GM10266 (cell line): Measurements from ENCODE around the gene DCPS.
"Not testable (repeated sequence)": the region's sequence is repeated elsewhere in the genome, so short reads cannot be mapped to it uniquely, and the experiment has no call there.

Experiments used
- DNase-seq: peaks from one replicate; pipeline ENCODE4 v3.0.0; 2012; ENCODE audit errors: extremely low spot score
- TF ChIP-seq, protein P1 (sequence below): IDR thresholded peaks from 2 replicates; pipeline ENCODE4 v1.5.1; 2012; ENCODE audit warnings: mild to moderate bottlenecking, low read depth; ENCODE audit not compliant: control insufficient read depth, insufficient read depth; ENCODE audit errors: missing control alignments

The DCPS gene, protein sequence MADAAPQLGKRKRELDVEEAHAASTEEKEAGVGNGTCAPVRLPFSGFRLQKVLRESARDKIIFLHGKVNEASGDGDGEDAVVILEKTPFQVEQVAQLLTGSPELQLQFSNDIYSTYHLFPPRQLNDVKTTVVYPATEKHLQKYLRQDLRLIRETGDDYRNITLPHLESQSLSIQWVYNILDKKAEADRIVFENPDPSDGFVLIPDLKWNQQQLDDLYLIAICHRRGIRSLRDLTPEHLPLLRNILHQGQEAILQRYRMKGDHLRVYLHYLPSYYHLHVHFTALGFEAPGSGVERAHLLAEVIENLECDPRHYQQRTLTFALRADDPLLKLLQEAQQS

DNA sequence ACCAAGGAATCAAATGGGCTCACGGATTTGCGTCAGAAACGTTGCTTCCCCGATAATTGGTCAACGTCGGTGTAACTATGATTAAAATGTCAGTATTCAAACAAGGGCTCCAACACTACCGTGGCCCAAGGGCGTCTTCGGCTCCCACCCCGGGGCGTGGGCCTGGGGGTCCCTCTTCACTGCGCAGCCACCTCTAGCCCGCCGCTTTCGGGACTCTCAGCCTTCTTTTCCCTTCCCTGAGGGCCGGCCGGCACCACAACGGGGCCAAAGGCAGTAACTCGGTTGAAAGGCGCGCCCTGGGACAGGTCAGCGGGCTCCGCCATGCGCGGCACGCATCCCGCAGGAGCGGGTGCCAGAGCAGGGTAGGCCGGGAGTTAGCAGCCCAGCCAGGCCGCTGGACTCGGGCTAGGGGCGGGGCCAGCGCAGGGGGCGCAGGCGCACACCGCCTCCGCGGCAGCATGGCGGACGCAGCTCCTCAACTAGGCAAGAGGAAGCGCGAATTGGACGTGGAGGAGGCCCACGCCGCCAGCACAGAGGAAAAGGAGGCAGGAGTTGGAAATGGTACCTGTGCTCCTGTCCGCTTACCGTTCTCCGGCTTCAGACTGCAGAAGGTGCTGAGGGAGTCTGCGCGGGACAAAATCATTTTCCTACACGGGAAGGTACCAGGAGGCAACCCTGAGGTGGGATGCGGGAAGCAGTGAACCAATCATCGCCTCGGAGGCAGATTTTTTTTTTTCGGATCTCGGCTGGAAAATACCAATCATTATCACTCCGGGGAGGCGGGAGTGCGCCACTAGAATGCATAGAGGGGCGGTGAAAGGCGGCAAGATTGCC is at the start of gene DCPS:
TSS of gene DCPS (plus strand) at position 438 of the 834 bp plus-strand sequence. CDS start at position 459, 21 bp downstream.
- TF ChIP-seq, protein P1, sequence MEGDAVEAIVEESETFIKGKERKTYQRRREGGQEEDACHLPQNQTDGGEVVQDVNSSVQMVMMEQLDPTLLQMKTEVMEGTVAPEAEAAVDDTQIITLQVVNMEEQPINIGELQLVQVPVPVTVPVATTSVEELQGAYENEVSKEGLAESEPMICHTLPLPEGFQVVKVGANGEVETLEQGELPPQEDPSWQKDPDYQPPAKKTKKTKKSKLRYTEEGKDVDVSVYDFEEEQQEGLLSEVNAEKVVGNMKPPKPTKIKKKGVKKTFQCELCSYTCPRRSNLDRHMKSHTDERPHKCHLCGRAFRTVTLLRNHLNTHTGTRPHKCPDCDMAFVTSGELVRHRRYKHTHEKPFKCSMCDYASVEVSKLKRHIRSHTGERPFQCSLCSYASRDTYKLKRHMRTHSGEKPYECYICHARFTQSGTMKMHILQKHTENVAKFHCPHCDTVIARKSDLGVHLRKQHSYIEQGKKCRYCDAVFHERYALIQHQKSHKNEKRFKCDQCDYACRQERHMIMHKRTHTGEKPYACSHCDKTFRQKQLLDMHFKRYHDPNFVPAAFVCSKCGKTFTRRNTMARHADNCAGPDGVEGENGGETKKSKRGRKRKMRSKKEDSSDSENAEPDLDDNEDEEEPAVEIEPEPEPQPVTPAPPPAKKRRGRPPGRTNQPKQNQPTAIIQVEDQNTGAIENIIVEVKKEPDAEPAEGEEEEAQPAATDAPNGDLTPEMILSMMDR = no peak
- peak; percentile 87 for DNase-seq

- TF ChIP-seq, protein P1 = no peak
Observed at GRCh38 chr11:126254819-126255218, 49.0 kb upstream of the DCPS start.

GRCh38 chr11:126255507-126255906 is 48.4 kb upstream of the DCPS start:
- DNase-seq = not testable (repeated sequence)

More at GRCh38 chr11:126254819-126255218, 49.0 kb upstream of the DCPS start:
- DNase-seq = no peak

GRCh38 chr11:126256216-126256615 is 47.6 kb upstream of the DCPS start:
- TF ChIP-seq, protein P1 = no peak
- DNase-seq = no peak

DNA sequence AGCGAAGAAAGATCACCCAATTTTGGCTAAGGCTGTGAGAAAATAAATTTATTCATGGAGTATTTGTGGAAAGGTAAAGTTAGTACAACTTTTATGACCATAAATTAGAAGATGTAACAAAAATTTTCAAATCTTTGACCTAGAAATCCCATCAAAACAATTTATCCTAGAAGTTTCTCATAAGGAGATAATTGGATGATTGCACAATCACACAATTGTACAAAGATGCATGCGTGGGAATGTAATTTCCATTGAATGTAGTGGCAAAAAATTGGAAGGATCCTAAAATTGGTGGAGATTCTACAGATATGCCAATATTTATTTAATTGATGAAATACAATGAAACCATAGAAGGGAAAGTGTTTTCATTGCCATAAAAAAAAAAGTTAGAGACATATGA is 46.7 kb upstream of the DCPS start:
- TF ChIP-seq, protein P1 = no peak
- no peak for DNase-seq

GRCh38 chr11:126257764-126258163 is 46.1 kb upstream of the DCPS start:
- no peak for DNase-seq
- TF ChIP-seq, protein P1 = no peak

DNA sequence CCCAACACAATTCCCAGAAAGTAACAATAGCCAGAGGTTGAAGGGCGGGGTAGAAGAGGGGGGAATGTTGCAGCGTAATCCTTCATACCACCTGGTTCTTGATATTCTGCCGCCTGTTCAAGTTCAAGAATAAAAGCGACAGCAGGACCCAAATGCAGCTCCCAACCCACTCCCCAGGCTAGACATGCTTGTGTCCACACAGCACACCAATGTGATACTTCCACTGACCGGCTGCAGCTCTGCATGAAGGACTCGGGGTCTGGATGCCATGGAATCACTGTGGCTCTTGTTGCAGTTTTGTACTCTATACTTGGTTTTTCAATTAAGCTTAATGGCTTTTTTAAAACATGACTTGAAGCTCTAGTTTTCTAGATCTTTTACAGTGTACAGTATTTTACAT is 41.6 kb upstream of the DCPS start:
- no peak for DNase-seq
- TF ChIP-seq, protein P1 = no peak
